COLO829 (cell line): ENCODE data around the gene MARCHF10.
"Not testable (repeated sequence)": the region's sequence is repeated elsewhere in the genome, so short reads cannot be mapped to it uniquely, and the experiment has no call there.

Experiments
- DNase-seq: peaks from one replicate; pipeline ENCODE4 v3.0.0; 2012; ENCODE audit warnings: low spot score

MARCHF10 gene

GRCh38 chr17:62696256-62696655 is 111.9 kb downstream of the MARCHF10 start:
- no peak for DNase-seq

GRCh38 chr17:62695093-62695738 is 112.9 kb downstream of the MARCHF10 start:
- not testable (repeated sequence) for DNase-seq

- no peak for DNase-seq
Observed at GRCh38 chr17:62693616-62694409, 114.3 kb downstream of the MARCHF10 start.

- DNase-seq, result no peak
Observed at GRCh38 chr17:62692721-62693431, 115.2 kb downstream of the MARCHF10 start.

DNA sequence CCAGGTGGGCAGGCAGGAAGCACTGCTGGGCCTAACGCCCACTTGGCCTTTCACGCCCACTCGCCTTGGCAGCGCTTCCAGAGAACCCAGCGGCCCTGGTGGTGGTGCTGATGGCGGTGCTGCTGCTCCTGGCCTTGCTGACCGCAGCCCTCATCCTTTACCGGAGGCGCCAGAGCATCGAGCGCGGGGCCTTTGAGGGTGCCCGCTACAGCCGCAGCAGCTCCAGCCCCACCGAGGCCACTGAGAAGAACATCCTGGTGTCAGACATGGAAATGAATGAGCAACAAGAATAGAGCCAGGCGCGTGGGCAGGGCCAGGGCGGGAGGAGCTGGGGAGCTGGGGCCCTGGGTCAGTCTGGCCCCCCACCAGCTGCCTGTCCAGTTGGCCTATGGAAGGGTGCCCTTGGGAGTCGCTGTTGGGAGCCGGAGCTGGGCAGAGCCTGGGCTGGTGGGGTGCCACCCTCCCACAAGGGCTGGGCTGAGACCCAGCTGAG is 115.9 kb downstream of the MARCHF10 start:
- DNase-seq, result no peak

GRCh38 chr17:62691589-62691915 is 116.6 kb downstream of the MARCHF10 start:
- not testable (repeated sequence) for DNase-seq

GRCh38 chr17:62690168-62690897 is 117.8 kb downstream of the MARCHF10 start:
- DNase-seq, result no peak

DNA sequence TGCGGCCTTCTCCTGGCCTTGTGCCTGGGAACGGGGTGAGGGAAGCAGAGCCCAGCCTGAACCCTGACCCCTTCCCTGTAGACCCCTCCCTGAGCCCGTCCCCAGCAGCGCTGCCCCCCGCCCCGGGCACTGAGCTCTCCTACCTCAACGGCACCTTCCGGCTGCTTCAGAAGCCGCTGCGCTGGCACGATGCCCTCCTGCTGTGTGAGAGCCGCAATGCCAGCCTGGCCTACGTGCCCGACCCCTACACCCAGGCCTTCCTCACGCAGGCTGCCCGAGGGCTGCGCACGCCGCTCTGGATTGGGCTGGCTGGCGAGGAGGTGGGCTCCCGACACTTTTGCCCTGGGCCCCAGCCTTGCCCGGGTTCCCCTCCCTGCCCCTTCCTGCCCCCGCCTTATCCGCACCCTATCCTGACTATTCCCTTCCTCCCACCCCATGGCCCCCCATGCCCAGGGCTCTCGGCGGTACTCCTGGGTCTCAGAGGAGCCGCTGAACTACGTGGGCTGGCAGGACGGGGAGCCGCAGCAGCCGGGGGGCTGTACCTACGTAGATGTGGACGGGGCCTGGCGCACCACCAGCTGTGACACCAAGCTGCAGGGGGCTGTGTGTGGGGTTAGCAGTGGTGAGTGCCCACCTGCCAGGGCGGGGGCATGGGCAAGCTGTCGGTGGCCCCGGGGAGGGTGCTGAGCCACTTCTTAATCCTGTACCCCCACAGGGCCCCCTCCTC is 118.5 kb downstream of the MARCHF10 start:
- no peak for DNase-seq

DNA sequence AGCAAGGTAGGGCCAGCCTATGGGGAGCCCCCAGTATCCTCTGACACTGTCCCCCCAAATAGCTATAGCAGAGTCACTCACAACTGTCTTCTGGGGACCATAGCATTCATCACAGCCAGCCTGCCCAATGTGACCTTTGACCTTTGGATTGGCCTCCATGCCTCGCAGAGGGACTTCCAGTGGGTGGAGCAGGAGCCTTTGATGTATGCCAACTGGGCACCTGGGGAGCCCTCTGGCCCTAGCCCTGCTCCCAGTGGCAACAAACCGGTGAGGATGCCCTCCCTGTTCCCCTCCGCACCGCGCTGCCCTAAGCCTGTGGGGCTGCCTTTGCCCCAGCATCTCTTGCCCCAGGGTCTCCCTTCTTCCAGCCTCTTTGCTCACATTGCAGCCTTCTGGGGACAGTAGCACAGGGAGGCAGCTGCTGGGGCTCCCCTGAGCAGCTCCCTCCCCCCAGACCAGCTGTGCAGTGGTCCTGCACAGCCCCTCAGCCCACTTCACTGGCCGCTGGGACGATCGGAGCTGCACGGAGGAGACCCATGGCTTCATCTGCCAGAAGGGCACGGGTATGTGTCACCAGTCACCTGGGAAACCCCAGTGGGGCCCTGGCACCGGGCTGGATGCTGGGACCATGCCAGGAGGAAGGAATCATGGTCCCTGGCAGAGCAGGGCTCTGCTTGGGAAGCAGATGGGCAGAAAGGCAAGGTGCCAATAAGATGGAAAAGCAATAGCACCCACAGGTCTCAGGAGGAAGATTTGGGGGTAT is 119.5 kb downstream of the MARCHF10 start:
- DNase-seq, result no peak

DNA sequence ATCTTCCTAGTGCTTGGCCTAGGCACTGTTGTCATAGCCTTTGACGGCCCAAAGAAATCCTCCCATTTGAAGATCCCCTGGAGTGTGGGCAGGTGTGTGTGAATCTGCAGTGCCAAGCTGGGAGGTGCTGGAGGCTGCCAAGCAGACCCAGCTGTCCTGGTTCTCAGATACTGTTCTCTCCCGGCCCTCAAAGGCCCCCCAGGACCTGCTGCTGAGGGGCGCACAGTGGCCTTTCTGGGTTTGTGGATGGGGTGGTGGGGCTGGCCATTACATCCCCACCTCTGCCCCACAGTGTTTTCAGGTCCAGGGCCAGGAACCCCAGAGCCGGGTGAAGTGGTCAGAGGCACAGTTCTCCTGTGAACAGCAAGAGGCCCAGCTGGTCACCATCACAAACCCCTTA is 120.1 kb downstream of the MARCHF10 start:
- no peak for DNase-seq

DNA sequence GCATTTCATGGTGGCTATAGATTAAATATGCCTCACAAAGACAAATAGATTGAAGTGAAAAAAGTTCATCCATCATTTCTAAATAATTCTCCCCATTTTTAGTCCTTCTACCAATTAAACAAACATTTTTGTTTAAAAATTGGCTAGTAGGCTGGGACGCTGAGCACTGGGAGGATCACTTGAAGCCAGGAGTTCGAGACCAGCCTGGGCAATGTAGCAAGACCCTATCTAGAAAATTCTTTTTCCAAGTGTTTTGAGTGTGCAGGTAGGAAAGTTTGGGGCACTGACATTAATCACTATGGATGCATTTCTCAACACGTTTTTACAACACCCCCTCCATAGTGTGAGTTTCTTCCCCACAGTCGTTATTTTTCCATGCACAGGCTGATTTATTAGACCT is 123.9 kb downstream of the MARCHF10 start:
- DNase-seq, result no peak

DNA sequence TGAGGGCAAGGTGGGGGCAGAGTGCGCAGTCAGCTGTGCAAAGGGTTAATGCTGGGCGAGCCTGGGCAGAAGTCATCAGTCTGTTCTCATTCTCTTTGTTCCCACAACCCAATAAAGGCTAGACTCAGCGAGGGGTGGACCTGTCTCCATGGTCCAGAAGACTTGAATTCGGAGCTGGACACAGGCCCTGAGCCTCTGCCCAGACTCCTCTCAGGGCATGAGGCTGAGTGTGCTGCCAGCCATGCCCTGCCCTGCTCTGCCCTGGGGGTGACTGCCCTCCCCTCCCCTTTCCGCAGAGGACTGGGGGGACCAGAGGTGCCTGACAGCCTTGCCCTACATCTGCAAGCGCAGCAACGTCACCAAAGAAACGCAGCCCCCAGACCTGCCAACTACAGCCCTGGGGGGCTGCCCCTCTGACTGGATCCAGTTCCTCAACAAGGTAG is 126.2 kb downstream of the MARCHF10 start:
- no peak for DNase-seq

DNA sequence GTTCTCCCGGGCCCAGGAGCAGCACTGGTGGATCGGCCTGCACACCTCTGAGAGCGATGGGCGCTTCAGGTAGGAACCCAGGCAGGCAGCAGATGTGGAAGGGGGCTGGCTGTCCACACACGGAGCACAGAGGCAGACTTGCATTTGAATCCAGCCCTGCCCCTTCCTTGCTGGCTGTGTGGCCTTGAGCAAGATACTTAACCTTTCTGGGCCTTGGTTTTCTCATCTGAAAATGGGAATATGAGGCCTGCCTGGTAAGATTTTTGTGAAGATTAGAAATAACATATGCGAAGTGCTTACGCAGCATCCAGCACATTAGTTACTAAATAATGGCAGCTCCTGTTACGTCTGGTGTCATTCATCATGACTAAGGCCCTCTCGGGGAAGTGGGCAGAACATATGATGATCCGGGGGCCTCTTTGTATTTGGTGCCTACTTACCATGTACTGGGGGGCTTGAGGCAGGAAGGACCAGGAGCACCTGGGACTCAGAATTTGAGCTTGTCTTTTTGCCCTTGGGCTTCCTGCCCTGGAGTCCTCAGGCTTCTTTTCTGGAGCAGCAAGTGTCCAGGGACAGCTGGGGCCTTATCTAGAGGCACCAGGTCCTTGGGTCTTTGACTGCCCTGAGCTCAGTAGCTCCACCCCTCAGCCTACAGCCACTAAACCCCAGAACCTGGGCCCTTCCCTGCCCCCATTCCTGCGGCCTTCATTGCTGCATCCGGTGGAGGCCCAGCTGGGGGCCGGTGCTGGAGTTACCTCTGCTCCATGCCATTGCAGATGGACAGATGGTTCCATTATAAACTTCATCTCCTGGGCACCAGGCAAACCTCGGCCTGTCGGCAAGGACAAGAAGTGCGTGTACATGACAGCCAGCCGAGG is 126.8 kb downstream of the MARCHF10 start:
- DNase-seq, result no peak

GRCh38 chr17:62680541-62681052 is 127.5 kb downstream of the MARCHF10 start:
- DNase-seq, result no peak

- DNase-seq, result no peak
Observed at GRCh38 chr17:62679866-62680377, 128.2 kb downstream of the MARCHF10 start.

- no peak for DNase-seq
Observed at GRCh38 chr17:62678214-62678919, 129.7 kb downstream of the MARCHF10 start.

DNA sequence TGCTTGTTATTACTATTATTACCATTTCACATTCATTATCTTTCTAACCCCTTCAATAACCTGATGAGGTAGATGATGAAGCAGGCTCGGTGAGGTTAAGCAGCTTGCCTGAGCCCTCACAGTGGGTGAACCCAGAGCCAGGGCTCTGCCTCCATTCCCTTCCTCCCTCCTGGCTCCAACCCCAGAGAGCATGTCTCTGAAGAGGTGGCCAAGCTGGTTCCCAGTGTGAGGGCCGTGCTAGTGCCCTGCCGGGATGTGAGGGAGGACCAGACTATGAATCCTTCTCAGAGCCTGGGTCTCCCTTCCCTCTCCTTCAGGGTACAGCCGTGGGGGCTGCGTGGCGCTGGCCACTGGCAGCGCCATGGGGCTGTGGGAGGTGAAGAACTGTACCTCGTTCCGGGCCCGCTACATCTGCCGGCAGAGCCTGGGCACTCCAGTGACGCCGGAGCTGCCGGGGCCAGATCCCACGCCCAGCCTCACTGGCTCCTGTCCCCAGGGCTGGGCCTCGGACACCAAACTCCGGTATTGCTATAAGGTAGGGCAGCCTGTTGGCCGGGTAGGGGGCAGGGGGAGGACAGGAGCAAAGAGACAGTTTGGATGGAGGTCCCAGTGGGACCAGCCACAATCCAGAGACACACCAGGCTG is 131.0 kb downstream of the MARCHF10 start:
- DNase-seq, result no peak
